K562 (cell line): Measurements from ENCODE around the gene SLC5A11. TPM values are rescaled to one million over a fixed set of nuclear protein-coding genes. Genes with fewer than 3 reads are reported as not detected.

Experiments used
- CREB3L1 ChIP-seq: fragments of 450-650 bp; IDR thresholded peaks from 2 replicates; pipeline ENCODE4 v1.6.1; 2014; ENCODE audit warnings: low read depth, mild to moderate bottlenecking, moderate library complexity, borderline replicate concordance
- CTBP1 ChIP-seq: fragments of 450-650 bp; IDR thresholded peaks from 2 replicates; pipeline ENCODE4 v1.6.1; 2016; ENCODE audit warnings: borderline replicate concordance
- E2F6 ChIP-seq, 2 experiments: IDR thresholded peaks; 2 replicates each; pipeline ENCODE4 v1.6.1; 2011; ENCODE audit warnings: borderline replicate concordance in 1 of 2, control low read depth in 1 of 2, low read depth in 1 of 2, low read length in 1 of 2, mild to moderate bottlenecking in 1 of 2, mixed read lengths in 1 of 2, moderate library complexity in 1 of 2; ENCODE audit not compliant: insufficient read depth in 1 of 2, insufficient read length in 1 of 2, poor library complexity in 1 of 2, severe bottlenecking in 1 of 2; ENCODE audit errors: extremely low read depth in 1 of 2
- E2F8 ChIP-seq: fragments of 450-650 bp; IDR thresholded peaks from 2 replicates; pipeline ENCODE4 v1.7.1; 2018; ENCODE audit warnings: mild to moderate bottlenecking, low read depth; ENCODE audit not compliant: partially characterized antibody
- GTF2B ChIP-seq: IDR thresholded peaks from 2 replicates; pipeline ENCODE4 v1.6.1; 2011; ENCODE audit not compliant: insufficient read length; ENCODE audit errors: extremely low read depth
- HCFC1 ChIP-seq: IDR thresholded peaks from 2 replicates; pipeline ENCODE4 v1.6.1; 2012; ENCODE audit warnings: low read depth, low read length, improper control_type of control experiment
- KLF6 ChIP-seq: fragments of 250-450 bp; sonication (Bioruptor Pico); IDR thresholded peaks from 2 replicates; pipeline ENCODE4 v1.4.0; 2020; ENCODE audit warnings: mild to moderate bottlenecking, moderate library complexity, borderline replicate concordance
- POLR2AphosphoS2 ChIP-seq: IDR thresholded peaks from 2 replicates; pipeline ENCODE4 v1.6.1; 2012; ENCODE audit warnings: low read length, improper control_type of control experiment
- POLR3A ChIP-seq: IDR thresholded peaks from 2 replicates; pipeline ENCODE4 v1.6.1; 2011; ENCODE audit warnings: borderline replicate concordance, mild to moderate bottlenecking, moderate library complexity; ENCODE audit not compliant: insufficient read length, insufficient read depth; ENCODE audit errors: extremely low read depth
- PRMT5 ChIP-seq: sonication (generic); formaldehyde crosslinking; IDR thresholded peaks from 2 replicates; pipeline ENCODE4 v1.5.0; 2020; ENCODE audit warnings: missing genetic modification reagents
- PTTG1 ChIP-seq: fragments of 450-650 bp; IDR thresholded peaks from 2 replicates; pipeline ENCODE4 v1.6.1; 2016; ENCODE audit warnings: low read depth, mild to moderate bottlenecking, missing genetic modification characterization, missing compliant biosample characterization
- SRF ChIP-seq, 2 experiments: fragments of 250-450, 450-650 bp in 1 of 2; sonication (Bioruptor Pico) in 1 of 2; sonication (generic) in 1 of 2; formaldehyde crosslinking; IDR thresholded peaks; 2 replicates each; pipeline versions ENCODE4 v1.5.0 to v1.5.1; 2020 to 2022; ENCODE audit warnings: mild to moderate bottlenecking in 1 of 2, missing genetic modification reagents in 1 of 2
- TAF15 ChIP-seq: fragments of 200-400 bp; formaldehyde crosslinking; IDR thresholded peaks from 2 replicates; pipeline ENCODE4 v1.6.1; 2017; ENCODE audit warnings: mild to moderate bottlenecking, low read depth, low read length, moderate library complexity
- ZBTB11 ChIP-seq, 3 experiments: fragments of 200-800 bp in 1 of 3; fragments of 250-450 bp in 1 of 3; fragments of 450-650 bp in 1 of 3; sonication (Bioruptor Pico) in 1 of 3; sonication (Bioruptor generic) in 1 of 3; formaldehyde crosslinking in 1 of 3; IDR thresholded peaks; 2 replicates each; pipeline versions ENCODE4 v1.6.1 to v1.8.0; 2016 to 2022; ENCODE audit warnings: mild to moderate bottlenecking in 2 of 3, missing genetic modification characterization in 2 of 3, missing compliant biosample characterization in 1 of 3, moderate library complexity in 1 of 3
- ZNF41 ChIP-seq: fragments of 250-450 bp; sonication (Bioruptor Pico); conservative IDR thresholded peaks from 2 replicates; pipeline ENCODE4 v1.4.0; 2020; ENCODE audit warnings: mild to moderate bottlenecking
- ZNF668 ChIP-seq: fragments of 250-450 bp; sonication (Bioruptor Pico); IDR thresholded peaks from 2 replicates; pipeline ENCODE4 v1.8.0; 2022; ENCODE audit warnings: mild to moderate bottlenecking, inconsistent platforms
- polyA plus RNA-seq, 8 experiments: library from polyadenylated mRNA; depleted of rRNA in 4 of 8; stranded (reverse) in 5 of 8; unstranded in 3 of 8; fragments of >200 nt; fragmentation: Nextera tagmentation in 2 of 8; fragmentation: Illumina TruSeq in 1 of 8; extraction: Ambion mirVana in 2 of 8; extraction: Trizol in 1 of 8; gene quantifications; 2 replicates each; pipeline versions ENCODE4 v1.2.1 to v1.2.3, GENCODE V29; 2011 to 2014; ENCODE audit warnings: inconsistent platforms in 1 of 8, missing spikeins in 1 of 8
- total RNA-seq, 7 experiments: library from RNA; depleted of rRNA in 6 of 7; stranded (reverse); fragments of >200 nt in 6 of 7; fragmentation: Illumina TruSeq in 2 of 7; extraction: Trizol in 2 of 7; gene quantifications; 2 replicates each; pipeline versions ENCODE4 v1.2.1 to v1.2.3, GENCODE V29; 2011 to 2021; ENCODE audit warnings: low replicate concordance in 1 of 7

Gene SLC5A11
- total and polyA plus RNA-seq, 9 of the 15 experiments (the other 6 are each of a cell fraction or from before 2014, with no cell fraction given) = 0.04 to 0.25 (median 0.11) TPM; not detected in 3

- TF ChIP-seq ZBTB11 (CRISPR knock-in tag; IDR thresholded peaks at IDR 0.05) (no peak), POLR3A (no peak), GTF2B (no peak), ZNF668 (CRISPR knock-in tag) (no peak), KLF6 (no peak), SRF (CRISPR knock-in tag; IDR thresholded peaks at IDR 0.05) (no peak; a peak in 1 of 4 replicates), E2F6 (IDR thresholded peaks at IDR 0.05; ENCODE audit: borderline replicate concordance in 1 of 2, extremely low read depth in 1 of 2, insufficient read depth in 1 of 2, insufficient read length in 1 of 2, low read depth in 1 of 2, low read length in 1 of 2, poor library complexity in 1 of 2, severe bottlenecking in 1 of 2) (no peak), POLR2AphosphoS2 (no peak), CTBP1 (peak; percentile 81; the same call in 1 of the 2 replicates), ZNF41 (no peak), HCFC1 (no peak), TAF15 (no peak), PRMT5 (no peak), E2F8 (peak; percentile 68), PTTG1 (tag) (no peak), CREB3L1 (peak; percentile 85; the same call in 1 of the 2 replicates)
Measured at GRCh38 chr16:24838554-24839266, 7.1 kb upstream of the SLC5A11 start (continued).
